IgD-negative memory B cell (primary cell): ENCODE data around the gene DZIP1. TPM values are rescaled to one million over a fixed set of nuclear protein-coding genes. Genes with fewer than 3 reads are reported as not detected.

Source experiments
- polyA plus RNA-seq: library from polyadenylated mRNA; unstranded; fragments of 300-500 nt; fragmentation: Illumina TruSeq; gene quantifications from one replicate; pipeline ENCODE4 v1.2.3, GENCODE V29; 2021

DZIP1 gene
- polyA plus RNA-seq, 1 donor from 2014 or later = not detected

Other genes starting within 250 kb of the DZIP1 start
- not detected for gene CLDN10, start 92.0 kb downstream of the DZIP1 start, polyA plus RNA-seq
- gene DNAJC3, start 32.4 kb upstream of the DZIP1 start, polyA plus RNA-seq = 11.2 TPM